Measurements from ENCODE around the gene TEAD2.
A peak's percentile ranks its signal among the peaks of the same experiment; 100 is the strongest.

TEAD2 gene

DNA sequence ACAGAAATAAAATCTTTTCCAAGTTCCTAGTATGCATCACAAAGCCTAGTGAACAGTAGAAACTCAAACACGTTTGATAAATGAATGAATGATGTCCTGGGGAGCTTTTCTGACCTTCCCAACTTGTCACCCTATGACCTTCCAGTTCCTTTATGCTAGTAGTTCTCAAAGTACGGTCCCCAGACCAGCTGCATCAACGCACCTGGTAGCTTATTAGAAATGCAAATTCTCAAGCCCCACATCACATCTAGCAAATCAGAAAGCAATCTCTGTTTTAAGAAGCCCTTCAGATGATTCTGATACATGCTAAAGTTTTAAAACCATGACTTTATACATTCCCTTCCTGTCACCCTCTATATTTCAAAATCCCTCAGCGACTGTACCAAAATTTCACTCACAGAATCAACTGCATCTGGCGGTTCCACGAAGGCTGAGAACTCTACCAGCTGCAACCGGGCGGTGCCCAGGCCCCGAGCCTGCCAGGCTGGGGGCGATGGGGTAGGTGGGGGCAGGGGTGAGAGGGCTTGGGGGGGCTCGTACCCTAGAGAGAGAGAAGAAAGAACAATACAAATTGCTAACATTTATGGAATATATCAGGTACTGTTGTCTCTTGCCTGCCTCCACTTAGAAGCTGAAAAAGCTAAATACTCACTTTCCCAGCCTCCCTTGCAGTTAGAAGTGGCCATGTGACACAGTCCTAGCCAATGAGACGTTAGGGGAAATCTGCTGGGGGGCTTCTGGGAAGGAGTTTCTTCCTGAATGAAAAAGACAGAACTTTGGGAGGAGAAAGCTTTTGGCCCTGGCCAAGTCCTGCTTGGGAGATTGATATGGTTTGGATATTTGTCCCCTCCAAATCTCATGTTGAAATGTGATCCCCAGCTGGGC, 13.7 kb downstream of the TEAD2 start:
- DNase-seq (ENCODE audit: low read depth) = no peak

DNA sequence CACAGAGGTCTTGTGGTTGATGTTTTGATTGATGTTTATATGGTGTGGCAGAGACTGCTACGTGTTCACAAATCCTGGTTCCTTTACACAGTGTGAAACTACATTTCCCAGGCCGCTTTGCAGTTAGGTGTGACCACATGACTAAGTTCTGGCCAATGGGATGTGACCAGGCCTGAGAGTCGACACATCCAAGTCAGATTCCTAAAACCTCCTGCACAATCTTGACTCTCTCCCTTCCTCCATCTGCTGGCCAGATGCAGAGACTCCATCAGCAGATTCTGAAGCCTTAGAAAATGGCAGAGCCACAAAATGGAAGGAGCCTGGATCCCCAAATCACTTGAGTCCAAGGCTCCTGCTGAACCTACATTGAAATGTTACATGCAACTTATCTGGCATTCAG, 14.4 kb downstream of the TEAD2 start:
- DNase-seq (ENCODE audit: low read depth) = peak; percentile 72

- no peak for DNase-seq (ENCODE audit: low read depth)
Observed at GRCh38 chr19:49347191-49347590, 15.0 kb downstream of the TEAD2 start.

DNA sequence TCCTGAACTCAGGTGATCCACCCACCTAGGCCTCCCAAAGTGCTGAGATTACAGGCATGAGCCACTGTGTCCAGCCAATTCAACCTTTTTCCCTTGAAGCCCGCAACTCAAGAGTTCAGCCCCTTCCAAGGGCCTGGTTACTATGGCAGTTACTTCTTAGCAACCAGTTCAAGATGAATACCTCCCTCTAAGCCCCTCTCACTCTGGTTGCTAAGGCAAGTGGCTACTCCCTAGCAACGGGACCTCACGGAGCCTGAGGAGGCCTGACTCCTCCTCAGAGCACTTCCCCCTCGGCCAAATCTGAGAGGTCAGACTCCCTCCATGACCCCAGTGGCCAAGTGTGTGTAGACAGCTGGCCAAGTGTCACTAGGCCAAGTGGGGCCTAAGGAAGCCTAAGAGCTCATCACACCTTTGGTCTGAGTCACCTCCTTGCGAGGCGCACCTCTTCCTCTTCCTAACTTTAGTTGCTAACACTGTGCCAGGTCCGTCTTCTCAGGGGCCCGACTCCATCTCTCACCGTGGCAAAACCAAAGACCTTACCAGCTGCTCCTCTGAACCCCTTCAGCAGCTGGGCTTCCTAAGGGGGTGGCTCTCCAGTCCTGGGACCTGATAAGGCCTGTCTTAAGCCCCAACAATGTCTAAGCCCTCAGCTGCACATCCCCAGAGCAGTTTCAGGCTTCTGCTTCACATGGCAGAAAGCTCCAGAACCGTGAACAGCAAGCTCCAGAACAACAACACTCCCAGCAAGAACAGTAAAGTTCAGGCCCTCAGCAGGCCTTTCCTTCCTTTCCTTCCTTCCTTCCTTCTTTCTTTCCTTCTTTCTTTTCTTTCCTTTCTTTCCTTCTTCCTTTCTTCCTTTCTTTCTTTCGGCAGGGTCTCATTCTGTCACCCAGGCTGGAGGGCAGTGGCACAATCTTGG, 17.5 kb downstream of the TEAD2 start:
- DNase-seq (ENCODE audit: low read depth) = no peak

GRCh38 chr19:49343123-49343522, 19.1 kb downstream of the TEAD2 start:
- no peak for DNase-seq (ENCODE audit: low read depth)

- DNase-seq (ENCODE audit: low read depth) = no peak
Observed at GRCh38 chr19:49342291-49342721, 19.9 kb downstream of the TEAD2 start.

GRCh38 chr19:49340865-49341718, 21.1 kb downstream of the TEAD2 start:
- DNase-seq (ENCODE audit: low read depth) = no peak

GRCh38 chr19:49340069-49340864, 21.9 kb downstream of the TEAD2 start:
- DNase-seq (ENCODE audit: low read depth) = no peak

- peak; percentile 43 for DNase-seq (ENCODE audit: low read depth)
Observed at GRCh38 chr19:49339301-49340068, 22.7 kb downstream of the TEAD2 start.

DNA sequence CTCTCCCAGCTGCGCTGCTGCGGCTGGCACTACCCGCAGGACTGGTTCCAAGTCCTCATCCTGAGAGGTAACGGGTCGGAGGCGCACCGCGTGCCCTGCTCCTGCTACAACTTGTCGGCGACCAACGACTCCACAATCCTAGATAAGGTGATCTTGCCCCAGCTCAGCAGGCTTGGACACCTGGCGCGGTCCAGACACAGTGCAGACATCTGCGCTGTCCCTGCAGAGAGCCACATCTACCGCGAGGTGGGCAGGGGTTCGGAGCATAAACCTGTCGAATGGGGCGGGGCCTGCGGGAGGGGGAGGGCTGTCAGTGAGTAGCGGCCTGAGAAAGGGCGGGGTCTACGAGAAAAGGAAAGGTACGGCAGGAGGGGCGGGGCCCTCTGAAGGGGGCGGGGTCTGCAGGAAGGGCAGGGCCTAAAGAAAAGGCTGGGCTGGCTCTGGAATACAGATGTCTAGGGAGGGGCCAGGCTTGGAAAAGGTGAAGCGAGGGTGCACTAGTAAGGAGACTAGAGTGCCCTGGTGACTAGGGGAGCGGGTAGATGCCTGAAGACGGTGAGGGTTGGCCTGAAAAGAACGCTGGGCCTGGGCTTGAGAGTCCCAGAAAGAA, 23.4 kb downstream of the TEAD2 start:
- no peak for DNase-seq (ENCODE audit: low read depth)

GRCh38 chr19:49338023-49338677, 24.1 kb downstream of the TEAD2 start:
- DNase-seq (ENCODE audit: low read depth) = no peak

DNA sequence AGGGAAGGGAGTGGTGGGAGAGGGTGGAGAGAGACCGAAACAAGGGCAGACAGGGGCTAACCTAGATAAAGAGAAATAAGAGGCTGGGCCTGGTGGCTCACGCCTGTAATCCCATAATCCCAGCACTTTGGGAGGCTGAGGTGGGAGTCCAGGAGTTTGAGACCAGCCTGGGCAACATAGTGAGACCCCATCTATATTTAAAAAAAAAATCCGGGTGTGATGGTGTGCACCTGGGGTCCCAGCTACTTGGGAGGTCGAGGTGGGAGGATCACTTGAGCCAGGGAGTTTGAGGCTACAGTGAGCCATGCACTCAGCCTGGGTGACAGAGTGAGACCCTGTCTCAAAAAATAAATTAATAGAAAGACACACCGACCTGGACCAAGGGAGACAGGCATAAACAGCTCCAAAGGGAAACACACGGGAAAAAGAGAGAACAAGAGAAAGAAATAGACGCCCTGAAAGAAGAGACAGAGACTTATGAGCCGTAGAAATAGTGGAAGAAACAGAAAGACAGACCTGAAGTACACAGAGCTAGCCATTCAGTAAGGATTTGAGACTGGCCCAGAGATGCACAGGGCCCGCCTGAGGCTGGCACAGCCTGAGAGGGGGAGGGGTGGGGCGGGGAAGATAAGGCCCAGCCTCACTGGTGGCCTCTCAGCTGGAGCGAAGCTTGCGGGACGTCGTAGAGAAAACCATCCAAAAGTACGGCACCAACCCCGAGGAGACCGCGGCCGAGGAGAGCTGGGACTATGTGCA, 24.8 kb downstream of the TEAD2 start:
- DNase-seq (ENCODE audit: low read depth) = no peak

- DNase-seq (ENCODE audit: low read depth) = no peak
Observed at GRCh38 chr19:49336482-49337266, 25.5 kb downstream of the TEAD2 start.

- DNase-seq (ENCODE audit: low read depth) = no peak
Observed at GRCh38 chr19:49335784-49336481, 26.3 kb downstream of the TEAD2 start.

- no peak for DNase-seq (ENCODE audit: low read depth)
Observed at GRCh38 chr19:49335071-49335783, 27.0 kb downstream of the TEAD2 start, which contains the start of gene CD37. Gene CD37 (plus strand): TSS chr19:49335406. CDS start chr19:49335541, 135 bp downstream.

DNA sequence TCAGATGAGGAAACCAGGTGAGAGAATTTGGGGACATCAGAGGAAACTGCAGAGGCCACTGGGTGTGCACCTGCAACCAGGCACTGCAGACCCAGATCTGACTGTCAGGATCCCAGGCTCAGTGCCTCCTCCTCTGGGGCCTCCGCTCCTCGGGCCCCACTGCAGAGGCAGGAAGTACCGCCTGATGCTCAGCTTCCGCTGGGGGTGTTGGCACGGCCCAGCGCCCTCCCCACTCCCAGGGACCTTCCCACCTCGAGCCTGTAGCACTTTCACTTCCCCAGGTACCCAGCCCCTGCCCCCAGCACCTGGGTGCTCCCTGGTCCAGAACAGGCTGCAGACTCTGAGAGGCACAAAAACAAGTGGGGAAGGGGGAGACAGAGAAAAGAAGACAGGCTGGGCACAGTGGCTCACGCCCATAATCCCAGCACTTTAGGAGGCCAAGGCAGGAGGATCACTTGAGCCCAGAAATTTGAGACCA, 28.4 kb downstream of the TEAD2 start:
- DNase-seq (ENCODE audit: low read depth) = no peak
